HepG2 (cell line): ENCODE data around the gene ZSWIM6. TPM values are rescaled to one million over a fixed set of nuclear protein-coding genes. Genes with fewer than 3 reads are reported as not detected.

Experiments
- ATAC-seq: fragments of 200-7000 bp; cut with Tn5 transposase; 3 replicates; pipeline ENCODE4 v1.9.1; 2020; ENCODE audit warnings: mild to moderate bottlenecking, moderate library complexity
- BruUV-seq: library from RNA; stranded (reverse); fragments of 400-500 nt; replicated peaks from 2 replicates; lab custom pipeline; 2021; lab: Mats Ljungman, UMichigan
- CTCF ChIA-PET: fragments of 300-600 bp; formaldehyde crosslinking; extraction: SDS; loops from one replicate; lab custom pipeline; 2021; ENCODE audit warnings: low total read pairs, inconsistent platforms, low intra/inter-chr PET ratio; lab: Yijun Ruan, JAX
- POLR2A ChIA-PET: fragments of 350-600 bp; sonication (Branson Sonifier 250); formaldehyde crosslinking; loops from one replicate; lab custom pipeline; 2020; ENCODE audit warnings: antibody characterized with exemption, inconsistent platforms; lab: Yijun Ruan, JAX
- DNase-seq: peaks from one replicate; pipeline ENCODE4 v3.0.0-alpha.2; 2015; ENCODE audit warnings: low spot score
- FAIRE-seq: peaks from 3 replicates; lab custom pipeline; 2011; peaks lifted over from hg19 to GRCh38; lab: Jason Lieb, UNC
- H2AFZ ChIP-seq: one replicate; pipeline ENCODE4 v1.6.1; 2011; ENCODE audit warnings: low read length, inconsistent platforms
- H3K27ac ChIP-seq: fragments of 300-600 bp; 3 replicates; pipeline ENCODE4 v1.8.0; 2011; ENCODE audit warnings: mixed run types, mild to moderate bottlenecking, mixed read lengths, low read length, inconsistent platforms; ENCODE audit not compliant: insufficient read depth; ENCODE audit errors: extremely low read length
- H3K27me3 ChIP-seq, 2 experiments: fragments of 200-600 bp in 1 of 2; 2 replicates in 1 of 2; 3 replicates in 1 of 2; pipeline versions ENCODE4 v1.6.0 to v1.8.0; 2011; ENCODE audit warnings: low read length in 2 of 2, mild to moderate bottlenecking in 2 of 2, moderate library complexity in 2 of 2, inconsistent platforms in 1 of 2; ENCODE audit not compliant: insufficient read depth in 2 of 2, control insufficient read depth in 1 of 2
- H3K36me3 ChIP-seq, 2 experiments: fragments of 200-600 bp in 1 of 2; replicated peaks in 1 of 2; 2 replicates in 1 of 2; 3 replicates in 1 of 2; pipeline versions ENCODE4 v1.5.1 to v1.8.0; 2011; ENCODE audit warnings: low read length in 2 of 2, inconsistent platforms in 1 of 2; ENCODE audit not compliant: insufficient read depth in 2 of 2, control insufficient read depth in 1 of 2
- H3K4me1 ChIP-seq: 2 replicates; pipeline ENCODE4 v1.5.1; 2012; ENCODE audit warnings: low read length, inconsistent platforms; ENCODE audit not compliant: insufficient read depth
- H3K4me2 ChIP-seq: 2 replicates; pipeline ENCODE4 v1.6.0; 2011; ENCODE audit warnings: low read depth, low read length, inconsistent platforms
- H3K4me3 ChIP-seq, 3 experiments: fragments of 200-600 bp in 1 of 3; sonication (generic), shearing (Covaris generic) in 1 of 3; replicated peaks in 1 of 3; 2 replicates each; pipeline ENCODE4 v1.5.1; 2011 to 2016; ENCODE audit warnings: low read length in 3 of 3, inconsistent platforms in 2 of 3, low read depth in 2 of 3, mild to moderate bottlenecking in 2 of 3, control low read depth in 1 of 3, mixed read lengths in 1 of 3; ENCODE audit not compliant: insufficient read depth in 1 of 3
- H3K79me2 ChIP-seq: one replicate; pipeline ENCODE4 v1.6.1; 2011; ENCODE audit warnings: low read length, inconsistent platforms; ENCODE audit not compliant: insufficient read depth
- H3K9ac ChIP-seq: 2 replicates; pipeline ENCODE4 v1.6.0; 2011; ENCODE audit warnings: mild to moderate bottlenecking, low read depth, low read length, inconsistent platforms; ENCODE audit not compliant: insufficient read depth
- H3K9me3 ChIP-seq: 2 replicates; pipeline ENCODE4 v1.5.1; 2012; ENCODE audit warnings: mild to moderate bottlenecking, low read length
- H4K20me1 ChIP-seq: 2 replicates; pipeline ENCODE4 v1.6.0; 2011; ENCODE audit warnings: inconsistent platforms, mild to moderate bottlenecking, low read length, moderate library complexity; ENCODE audit not compliant: insufficient read depth
- CENPBD1 ChIP-seq: sonication (generic); formaldehyde crosslinking; IDR thresholded peaks from 2 replicates; pipeline ENCODE4 v1.8.0; 2022; ENCODE audit warnings: missing genetic modification reagents, low read depth, mild to moderate bottlenecking, borderline replicate concordance
- DZIP1 ChIP-seq: sonication (generic); formaldehyde crosslinking; IDR thresholded peaks from 2 replicates; pipeline ENCODE4 v1.5.0; 2020; ENCODE audit warnings: mild to moderate bottlenecking, missing genetic modification reagents
- MED13 ChIP-seq: sonication (generic); formaldehyde crosslinking; IDR thresholded peaks from 2 replicates; pipeline ENCODE4 v1.5.0; 2020; ENCODE audit warnings: missing genetic modification reagents
- POLR2G ChIP-seq: fragments of 200-400 bp; formaldehyde crosslinking; IDR thresholded peaks from 2 replicates; pipeline ENCODE4 v1.6.1; 2018; ENCODE audit warnings: mild to moderate bottlenecking, low read depth, low read length, moderate library complexity
- THAP11 ChIP-seq: IDR thresholded peaks from 2 replicates; pipeline ENCODE4 v1.6.1; 2016; ENCODE audit warnings: missing biosample characterization, missing genetic modification reagents
- XRCC5 ChIP-seq: fragments of 200-400 bp; formaldehyde crosslinking; optimal IDR thresholded peaks from 2 replicates; pipeline ENCODE3; 2017; ENCODE audit warnings: mild to moderate bottlenecking, low read length
- ZNF329 ChIP-seq: sonication (generic); formaldehyde crosslinking; IDR thresholded peaks from 2 replicates; pipeline ENCODE4 v1.9.0; 2021; ENCODE audit warnings: low read depth, mild to moderate bottlenecking, missing genetic modification reagents
- ZNF660 ChIP-seq: sonication (generic); formaldehyde crosslinking; IDR thresholded peaks from 2 replicates; pipeline ENCODE4 v1.5.1; 2020; ENCODE audit warnings: mild to moderate bottlenecking, low read depth, missing genetic modification reagents, borderline replicate concordance
- ZNF766 ChIP-seq: sonication (generic); formaldehyde crosslinking; IDR thresholded peaks from 2 replicates; pipeline ENCODE4 v1.5.0; 2020; ENCODE audit warnings: missing genetic modification reagents, borderline replicate concordance
- ZSCAN25 ChIP-seq: sonication (generic); formaldehyde crosslinking; IDR thresholded peaks from 2 replicates; pipeline ENCODE4 v1.8.0; 2022; ENCODE audit warnings: mild to moderate bottlenecking, missing genetic modification reagents
- WGBS: methylation state at CpG from one replicate; pipeline ENCODE4 v1.1.6; 2017; ENCODE audit warnings: low lambda C conversion rate; 5-methylcytosine and 5-hydroxymethylcytosine counted together
- in situ Hi-C: cut with HindIII; loops from 2 replicates; pipeline ENCODE4 v1.10.0; 2017; ENCODE audit warnings: low pct_unique_long_range_greater_than_20kb; ENCODE audit not compliant: extremely low pct_ligation_motif_present
- intact Hi-C: fragments of 100-400 bp; cut with micrococcal nuclease; formaldehyde crosslinking; loops from one replicate; pipeline ENCODE4 v1.10.0; 2022; ENCODE audit not compliant: unreplicated experiment
- polyA plus RNA-seq, 8 experiments: library from polyadenylated mRNA; depleted of rRNA in 3 of 8; stranded (reverse) in 7 of 8; unstranded in 1 of 8; fragments of >200 nt; fragmentation: Illumina TruSeq in 4 of 8; extraction: Trizol in 4 of 8; gene quantifications; 2 replicates each; pipeline versions ENCODE4 v1.2.1 to v1.2.3, GENCODE V29; 2011 to 2016; ENCODE audit warnings: low read depth in 4 of 8, missing spikeins in 1 of 8, mixed read lengths in 1 of 8; ENCODE audit not compliant: insufficient read depth in 1 of 8
- total RNA-seq, 5 experiments: library from RNA; depleted of rRNA; stranded (reverse); fragments of >200 nt; fragmentation: Illumina TruSeq; extraction: Trizol; gene quantifications; 2 replicates each; pipeline ENCODE4 v1.2.3, GENCODE V29; 2016; ENCODE audit warnings: low read depth in 1 of 5

The ZSWIM6 gene
- total and polyA plus RNA-seq, 2 of the 13 experiments (the other 11 are each of a cell fraction or from before 2014, with no cell fraction given) = 0.82 to 1.9 TPM

- POLR2A ChIA-PET = no interaction called here
Measured at GRCh38 chr5:61321669-61322068, 10.4 kb upstream of the ZSWIM6 start.

GRCh38 chr5:61322738-61323725 lies 9.0 kb upstream of the ZSWIM6 start:
- H3K9ac ChIP-seq = no peak overlapping the region
- WGBS = 66% methylated on average over 4 of the region's 4 CpGs
- H3K27ac ChIP-seq = no peak overlapping the region
- no peaks in the 10 kb centered on the region for H3K9me3 ChIP-seq
- no peak overlapping the region for H3K4me3 ChIP-seq
- H3K36me3 ChIP-seq = no peaks in the 10 kb centered on the region
- intact Hi-C loops (no loop called here), in situ Hi-C loops (loop anchor here (5.0 kb wide), 1 partner anchor 51 kb away; no protein-coding TSS in a partner anchor)
- FAIRE-seq (no peak), DNase-seq (no peak), ATAC-seq (no peak)
- peaks cover 22% of the 10 kb centered on the region for H3K4me1 ChIP-seq
- ChIA-PET CTCF (no interaction called here), POLR2A (no interaction called here)
- H2AFZ ChIP-seq = no peak overlapping the region
- no TSS peak for BruUV-seq
- H3K27me3 ChIP-seq = peaks cover 0 to 14% of the 10 kb centered on the region in 2 experiments; a peak in 2 of 5 replicates
- H3K79me2 ChIP-seq = no peaks in the 10 kb centered on the region
- peak overlapping the region; percentile 41; the same call in 1 of the 2 replicates for H3K4me2 ChIP-seq
- no peaks in the 10 kb centered on the region for H4K20me1 ChIP-seq
- TF ChIP-seq XRCC5 (no peak), DZIP1 (CRISPR knock-in tag) (no peak), POLR2G (no peak), MED13 (CRISPR knock-in tag) (no peak), CENPBD1 (CRISPR knock-in tag) (no peak), ZSCAN25 (CRISPR knock-in tag) (no peak), ZNF329 (CRISPR knock-in tag) (no peak)

More at GRCh38 chr5:61321669-61322068, 10.4 kb upstream of the ZSWIM6 start:
- no peak for FAIRE-seq
- H3K79me2 ChIP-seq = no peaks in the 10 kb centered on the region
- in situ Hi-C loops = loop anchor here (5.0 kb wide), 1 partner anchor 49 kb away; no protein-coding TSS in a partner anchor
- intact Hi-C loops = no loop called here
- peaks cover 0 to 4% of the 10 kb centered on the region in 2 experiments; a peak in 1 of 5 replicates for H3K27me3 ChIP-seq
- BruUV-seq = no TSS peak
- 70% methylated on average over 2 of the region's 2 CpGs for whole genome bisulfite sequencing
- no peak for TF ChIP-seq ZNF660 (CRISPR knock-in tag)
- no peak for TF ChIP-seq THAP11
- TF ChIP-seq ZNF766 (CRISPR knock-in tag) = no peak
- TF ChIP-seq, all 625 proteins: peak for 0
- no peak overlapping the region for H3K27ac ChIP-seq
- CTCF ChIA-PET = no interaction called here
- H3K36me3 ChIP-seq = no peaks in the 10 kb centered on the region
- no peak overlapping the region for H3K9ac ChIP-seq
- no peak overlapping the region for H3K4me3 ChIP-seq
- no peaks in the 10 kb centered on the region for H3K9me3 ChIP-seq
- peaks cover 15% of the 10 kb centered on the region; the same call in 1 of the 2 replicates for H3K4me1 ChIP-seq
- no peaks in the 10 kb centered on the region for H4K20me1 ChIP-seq
- H3K4me2 ChIP-seq = no peak overlapping the region
- no peak overlapping the region for H2AFZ ChIP-seq
- no peak for ATAC-seq
- DNase-seq = no peak
